Measurements from ENCODE around the gene TMEM213. TPM values are rescaled to one million over a fixed set of nuclear protein-coding genes. Genes with fewer than 3 reads are reported as not detected.

Gene TMEM213
- total RNA-seq, 4 donors from 2014 or later = not detected

- no peaks in the 10 kb centered on the region for H3K9me3 ChIP-seq
- no peak overlapping the region for H3K27ac ChIP-seq
- H3K4me1 ChIP-seq = no peaks in the 10 kb centered on the region
- H3K4me3 ChIP-seq = no peak overlapping the region
- no peaks in the 10 kb centered on the region for H3K27me3 ChIP-seq
- no peaks in the 10 kb centered on the region for H3K36me3 ChIP-seq
- TF ChIP-seq, protein P1, sequence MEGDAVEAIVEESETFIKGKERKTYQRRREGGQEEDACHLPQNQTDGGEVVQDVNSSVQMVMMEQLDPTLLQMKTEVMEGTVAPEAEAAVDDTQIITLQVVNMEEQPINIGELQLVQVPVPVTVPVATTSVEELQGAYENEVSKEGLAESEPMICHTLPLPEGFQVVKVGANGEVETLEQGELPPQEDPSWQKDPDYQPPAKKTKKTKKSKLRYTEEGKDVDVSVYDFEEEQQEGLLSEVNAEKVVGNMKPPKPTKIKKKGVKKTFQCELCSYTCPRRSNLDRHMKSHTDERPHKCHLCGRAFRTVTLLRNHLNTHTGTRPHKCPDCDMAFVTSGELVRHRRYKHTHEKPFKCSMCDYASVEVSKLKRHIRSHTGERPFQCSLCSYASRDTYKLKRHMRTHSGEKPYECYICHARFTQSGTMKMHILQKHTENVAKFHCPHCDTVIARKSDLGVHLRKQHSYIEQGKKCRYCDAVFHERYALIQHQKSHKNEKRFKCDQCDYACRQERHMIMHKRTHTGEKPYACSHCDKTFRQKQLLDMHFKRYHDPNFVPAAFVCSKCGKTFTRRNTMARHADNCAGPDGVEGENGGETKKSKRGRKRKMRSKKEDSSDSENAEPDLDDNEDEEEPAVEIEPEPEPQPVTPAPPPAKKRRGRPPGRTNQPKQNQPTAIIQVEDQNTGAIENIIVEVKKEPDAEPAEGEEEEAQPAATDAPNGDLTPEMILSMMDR (IDR thresholded peaks at IDR 0.05) = no peak
- TF ChIP-seq POLR2A (IDR thresholded peaks at IDR 0.05) = no peak
- DNase-seq = no peak
Observed at GRCh38 chr7:138832966-138833365, 35.2 kb downstream of the TMEM213 start.

DNA sequence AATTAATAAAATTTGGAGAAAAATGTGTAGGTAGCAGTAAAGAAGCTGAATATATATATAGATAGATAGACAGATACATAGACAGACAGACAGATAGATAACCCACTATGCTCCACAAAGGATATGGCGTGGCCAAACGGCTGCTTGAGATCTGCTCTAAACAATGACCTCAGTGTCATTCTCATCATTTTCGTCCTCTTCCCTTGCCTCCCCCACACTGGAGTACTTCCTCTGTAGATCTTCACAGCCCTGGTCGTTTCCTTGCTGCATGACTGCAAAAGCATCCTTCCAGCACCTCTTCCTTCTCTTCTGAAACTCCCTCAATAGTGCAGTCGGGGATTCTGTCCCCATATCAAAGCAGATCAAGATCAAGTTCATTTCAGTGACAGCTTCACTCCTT, 35.8 kb downstream of the TMEM213 start:
- Histone ChIP-seq H3K27ac (no peak overlapping the region), H3K9me3 (no peaks in the 10 kb centered on the region), H3K4me3 (no peak overlapping the region), H3K27me3 (no peaks in the 10 kb centered on the region), H3K36me3 (no peaks in the 10 kb centered on the region), H3K4me1 (no peaks in the 10 kb centered on the region)
- DNase-seq = no peak
- TF ChIP-seq, protein P1 (IDR thresholded peaks at IDR 0.05) = no peak
- no peak for TF ChIP-seq POLR2A (IDR thresholded peaks at IDR 0.05)

DNA sequence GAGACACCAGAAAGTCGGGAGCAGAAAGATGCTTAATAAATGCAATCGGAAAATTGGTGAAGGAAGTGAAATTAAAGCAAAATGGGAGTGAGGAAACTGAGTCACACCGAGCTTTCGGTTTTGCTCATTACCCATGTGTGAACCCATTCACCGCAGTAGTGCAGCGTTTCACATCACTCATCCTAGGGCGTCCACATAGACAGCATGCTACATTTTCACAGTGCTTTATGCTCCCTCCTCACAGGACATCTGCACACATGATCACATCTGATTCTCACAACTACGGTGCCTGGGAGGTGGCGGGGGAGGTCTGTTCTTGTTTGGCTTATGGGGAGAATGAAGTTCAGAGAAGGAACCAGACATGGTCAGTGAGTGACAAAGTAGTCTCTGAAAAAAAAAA, 36.8 kb downstream of the TMEM213 start:
- no peak overlapping the region for H3K27ac ChIP-seq
- H3K4me3 ChIP-seq = no peak overlapping the region
- no peaks in the 10 kb centered on the region for H3K9me3 ChIP-seq
- no peaks in the 10 kb centered on the region for H3K4me1 ChIP-seq
- no peak for TF ChIP-seq POLR2A (IDR thresholded peaks at IDR 0.05)
- TF ChIP-seq, protein P1 (IDR thresholded peaks at IDR 0.05) = no peak
- no peaks in the 10 kb centered on the region for H3K27me3 ChIP-seq
- DNase-seq = no peak
- H3K36me3 ChIP-seq = no peaks in the 10 kb centered on the region

DNA sequence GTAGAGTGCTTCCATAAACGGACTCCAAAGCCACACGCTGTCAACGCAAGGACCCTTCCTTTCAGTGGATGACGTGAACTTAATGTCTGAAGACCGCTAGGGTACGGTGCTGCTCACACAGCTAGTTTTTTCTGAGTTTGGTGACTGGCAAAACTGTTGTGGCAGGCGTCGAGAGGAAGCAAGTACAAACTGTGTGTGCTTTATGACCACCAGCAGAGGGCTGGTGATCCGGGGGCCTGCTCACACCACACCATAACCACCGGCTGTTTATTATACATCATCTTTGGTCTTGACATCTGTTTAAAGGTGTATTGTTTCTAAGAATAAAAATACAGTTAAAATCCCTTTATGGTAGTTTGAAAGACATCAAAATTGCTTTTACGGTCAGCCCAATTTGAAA, 37.3 kb downstream of the TMEM213 start:
- Histone ChIP-seq H3K4me1 (no peaks in the 10 kb centered on the region), H3K4me3 (no peak overlapping the region), H3K9me3 (no peaks in the 10 kb centered on the region), H3K36me3 (no peaks in the 10 kb centered on the region), H3K27me3 (no peaks in the 10 kb centered on the region), H3K27ac (no peak overlapping the region)
- TF ChIP-seq POLR2A (IDR thresholded peaks at IDR 0.05) = no peak
- TF ChIP-seq, protein P1 (IDR thresholded peaks at IDR 0.05) = no peak
- DNase-seq = no peak

- no peaks in the 10 kb centered on the region for H3K36me3 ChIP-seq
- TF ChIP-seq, protein P1 (IDR thresholded peaks at IDR 0.05) = no peak
- no peak for TF ChIP-seq POLR2A (IDR thresholded peaks at IDR 0.05)
- H3K4me3 ChIP-seq = no peak overlapping the region
- DNase-seq = no peak
- no peak overlapping the region for H3K27ac ChIP-seq
- no peaks in the 10 kb centered on the region for H3K4me1 ChIP-seq
- H3K9me3 ChIP-seq = no peaks in the 10 kb centered on the region
- no peaks in the 10 kb centered on the region for H3K27me3 ChIP-seq
Observed at GRCh38 chr7:138837627-138838026, 39.8 kb downstream of the TMEM213 start.

GRCh38 chr7:138838166-138838565, 40.4 kb downstream of the TMEM213 start:
- Histone ChIP-seq H3K27me3 (no peaks in the 10 kb centered on the region), H3K9me3 (no peaks in the 10 kb centered on the region), H3K36me3 (no peaks in the 10 kb centered on the region), H3K4me1 (no peaks in the 10 kb centered on the region), H3K27ac (no peak overlapping the region), H3K4me3 (no peak overlapping the region)
- DNase-seq = no peak
- no peak for TF ChIP-seq POLR2A (IDR thresholded peaks at IDR 0.05)
- TF ChIP-seq, protein P1 (IDR thresholded peaks at IDR 0.05) = no peak
